SIG-M5 (cell line): ENCODE measurements around the gene KCNN4.
"Not testable (repeated sequence)": the region's sequence is repeated elsewhere in the genome, so short reads cannot be mapped to it uniquely, and the experiment has no call there.

ENCODE experiments used
- DNase-seq: peaks from one replicate; lab custom pipeline; 2025; lab: John Stamatoyannopoulos, UW

KCNN4 gene

DNA sequence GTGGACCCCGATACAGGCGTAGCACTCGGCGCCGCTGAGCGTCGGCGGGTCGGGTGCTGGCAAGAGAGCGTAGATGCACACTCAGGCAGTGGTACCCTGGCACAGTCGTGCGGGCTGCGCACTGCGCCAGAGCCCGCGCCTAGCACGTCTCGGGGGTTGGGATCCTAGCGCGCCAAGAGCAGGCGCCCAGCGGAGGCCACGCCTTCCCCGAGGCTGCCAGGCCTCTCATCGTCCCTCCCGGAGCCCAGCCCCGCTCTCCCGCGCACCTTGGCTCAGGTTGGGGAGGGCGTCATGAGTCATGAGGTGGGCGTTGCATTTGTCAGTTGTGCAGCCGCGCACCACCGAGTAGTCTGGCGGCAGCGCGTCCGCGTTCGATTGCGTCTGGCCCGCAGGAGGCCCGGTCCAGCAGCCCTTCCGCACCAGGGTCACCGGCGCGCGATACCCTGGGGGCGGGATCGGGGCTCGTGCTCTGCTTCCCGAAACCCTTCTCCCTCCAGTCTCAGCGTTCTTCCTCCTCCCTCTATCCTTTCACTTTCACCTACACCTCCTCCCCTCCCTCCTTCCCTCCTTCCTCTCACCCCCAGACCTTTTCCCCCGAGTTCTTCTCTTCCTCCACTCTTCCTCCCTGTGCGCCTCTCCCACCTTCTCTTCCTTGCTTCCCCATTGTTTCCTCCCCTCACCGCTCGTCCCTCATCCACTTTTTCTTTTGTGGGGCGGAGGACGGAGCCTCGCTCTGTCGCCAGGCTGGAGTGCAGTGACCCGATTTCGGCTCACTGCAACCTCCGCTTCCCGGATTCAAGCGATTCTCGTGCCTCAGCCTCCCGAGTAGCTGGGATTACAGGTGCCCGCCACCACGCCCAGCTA is 18.0 kb upstream of the KCNN4 start:
- no peak for DNase-seq

GRCh38 chr19:43798026-43798545 is 17.3 kb upstream of the KCNN4 start:
- no peak for DNase-seq

DNA sequence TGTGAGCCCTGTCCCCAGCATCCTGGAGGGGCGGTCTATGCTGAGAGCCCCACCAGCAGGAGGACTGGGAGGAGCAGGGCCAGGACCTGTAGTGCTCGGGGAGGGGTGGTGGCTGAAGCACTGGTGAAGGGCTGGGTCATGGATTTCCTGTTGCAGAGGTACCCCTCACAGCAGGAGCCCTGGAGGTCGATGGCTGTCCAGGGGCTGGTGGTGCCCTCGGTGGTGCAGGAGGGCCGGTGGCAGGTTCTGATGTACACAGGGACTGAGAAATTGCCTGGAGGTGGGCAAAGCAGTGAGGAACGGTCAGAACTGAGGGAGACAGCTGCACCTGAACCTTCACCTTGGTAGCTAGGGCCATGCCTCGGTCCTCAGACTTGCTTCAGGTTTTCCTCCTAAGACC is 16.8 kb upstream of the KCNN4 start:
- no peak for DNase-seq

- DNase-seq, result no peak
Measured at GRCh38 chr19:43797118-43797517, 16.3 kb upstream of the KCNN4 start.

- DNase-seq, result no peak
Measured at GRCh38 chr19:43790587-43790986, 9.8 kb upstream of the KCNN4 start.

- DNase-seq, result no peak
Measured at GRCh38 chr19:43789029-43789428, 8.3 kb upstream of the KCNN4 start.

DNA sequence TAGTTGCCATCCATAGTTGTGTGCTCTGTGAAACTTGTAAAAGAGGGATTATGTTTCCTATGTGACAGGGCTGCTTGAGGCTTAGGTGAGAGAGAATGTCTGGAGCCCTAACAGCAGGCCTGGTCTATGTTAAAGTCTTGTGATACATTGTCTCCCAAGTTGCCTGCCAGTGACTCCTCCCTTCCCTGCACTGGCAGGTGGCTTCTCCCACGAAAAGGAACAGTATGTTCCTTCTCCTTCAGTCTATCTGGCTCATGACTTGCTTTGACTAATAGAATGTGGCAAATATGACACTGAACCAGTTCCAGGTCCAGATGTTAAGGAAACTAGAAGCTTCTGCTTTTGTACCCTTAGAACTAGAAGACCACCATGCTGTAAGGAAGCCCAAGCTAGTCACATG is 5.9 kb upstream of the KCNN4 start:
- DNase-seq, result no peak

DNA sequence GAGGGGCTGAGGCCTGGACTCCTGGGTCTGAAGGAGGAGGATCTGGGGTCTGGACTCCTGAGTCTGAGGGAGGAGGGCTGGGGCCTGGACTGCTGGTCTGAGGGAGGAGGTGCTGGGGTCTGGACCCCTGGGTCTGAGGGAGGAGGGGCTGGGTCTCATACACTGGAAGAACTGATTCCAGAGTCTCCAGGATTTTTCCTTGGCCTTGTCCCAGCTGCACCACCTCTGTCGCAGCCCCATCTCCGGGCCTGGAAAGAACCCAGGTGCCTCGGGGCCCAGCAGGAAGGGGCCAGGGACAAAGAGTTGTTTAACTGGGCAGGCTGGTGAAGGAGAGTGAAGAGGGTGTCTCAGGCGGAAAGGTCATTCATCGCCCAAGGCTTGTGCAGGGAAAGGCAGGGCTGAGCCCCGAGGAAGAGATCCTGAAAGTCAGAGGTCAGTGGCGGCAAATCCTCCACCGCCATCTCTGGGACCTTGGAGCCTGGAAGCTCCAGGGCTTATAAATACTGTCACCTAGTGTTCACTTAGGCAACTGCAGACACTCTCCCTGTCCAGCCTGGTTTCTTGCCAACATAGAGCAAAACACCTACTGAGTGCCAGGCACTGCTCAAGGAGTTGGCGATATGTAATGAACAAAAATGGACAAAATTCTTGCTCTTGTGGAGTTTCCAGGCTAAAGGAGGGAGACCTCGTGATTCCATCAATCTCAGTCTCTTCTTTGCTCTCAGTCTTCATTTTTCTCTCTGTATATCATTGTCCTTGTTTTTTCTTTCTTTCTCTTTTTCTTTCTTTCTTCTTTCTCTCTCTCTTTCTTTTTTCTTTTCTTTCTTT is 4.4 kb upstream of the KCNN4 start:
- no peak for DNase-seq

DNA sequence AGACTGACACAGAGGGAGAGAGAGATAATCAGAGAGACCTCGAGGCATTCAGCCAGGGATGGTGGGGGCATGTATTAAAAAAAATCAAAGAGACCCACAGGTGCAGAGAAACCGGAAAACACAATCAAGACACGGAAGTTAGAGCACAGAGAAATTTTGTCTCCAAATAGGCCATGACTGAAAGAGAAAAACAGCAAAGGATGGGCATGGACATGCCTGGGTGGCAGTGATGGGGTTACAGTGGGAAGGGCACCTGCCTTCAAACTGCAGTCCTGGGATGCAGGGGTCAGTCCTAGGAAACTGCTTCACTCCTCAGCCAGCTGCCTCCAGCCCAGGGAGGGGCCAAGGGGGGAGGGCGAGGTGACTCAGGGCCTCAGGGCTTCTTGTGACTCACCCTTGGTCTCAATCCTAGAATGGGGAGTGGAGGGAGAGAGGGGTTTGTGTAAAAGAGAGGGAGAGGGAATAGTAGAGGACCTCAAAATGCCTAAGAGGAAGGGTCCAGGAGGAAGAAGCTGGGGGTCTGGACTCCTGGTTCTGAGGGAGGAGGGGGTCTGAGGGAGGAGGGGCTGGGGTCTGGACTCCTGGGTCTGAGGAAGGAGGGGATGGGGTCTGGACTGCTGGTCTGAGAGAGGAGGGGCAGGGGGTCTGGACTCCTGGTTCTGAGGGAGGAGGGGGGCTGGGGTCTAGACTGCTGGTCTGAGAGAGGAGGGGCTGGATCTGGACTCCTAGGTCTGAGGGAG is 3.6 kb upstream of the KCNN4 start:
- DNase-seq, result no peak

DNA sequence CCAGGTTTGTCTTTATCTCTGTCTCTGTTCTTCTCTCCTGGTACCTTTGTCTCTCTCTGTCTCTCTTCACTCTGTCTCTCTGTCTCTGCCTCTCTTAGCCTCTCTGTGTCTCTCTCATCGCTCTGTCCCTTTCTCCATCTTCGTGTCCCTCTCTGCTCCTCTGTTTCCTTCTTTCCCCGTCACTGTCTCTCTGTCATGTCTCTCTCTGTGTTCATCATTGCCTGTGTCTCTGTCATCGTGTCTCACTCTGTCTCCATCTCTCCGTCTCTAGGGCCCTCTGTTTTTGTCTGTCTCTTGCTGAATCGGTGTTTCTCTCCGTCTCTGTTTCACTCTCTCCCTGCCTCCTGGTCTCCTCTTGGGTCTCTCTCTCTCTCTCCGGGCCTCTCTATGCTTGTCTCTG is 2.9 kb upstream of the KCNN4 start:
- no peak for DNase-seq

DNA sequence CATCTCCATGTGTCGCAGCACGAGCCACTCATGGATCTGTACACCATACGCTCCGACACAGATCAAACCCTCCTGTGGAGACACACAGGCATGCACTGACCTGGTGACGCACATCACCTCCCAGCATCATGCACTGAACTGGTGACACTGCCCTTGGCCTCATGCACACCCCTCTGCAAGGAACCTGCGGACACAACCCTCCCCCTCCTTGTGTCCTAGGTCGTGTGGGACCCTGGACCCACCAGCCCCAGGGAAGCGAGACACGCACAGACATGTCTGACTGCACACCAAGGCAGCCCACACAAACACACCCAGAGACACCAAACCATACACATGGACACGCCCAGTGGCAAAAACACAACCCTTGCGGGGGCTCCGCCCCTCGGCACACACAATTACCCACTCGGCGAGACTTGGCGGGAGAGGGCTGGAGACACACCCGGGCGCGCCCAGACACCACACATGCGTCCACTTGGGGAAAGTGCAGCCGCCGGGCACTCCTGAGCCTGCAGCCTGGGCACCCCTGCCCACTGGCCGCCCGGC is 2.0 kb upstream of the KCNN4 start:
- no peak for DNase-seq

- no peak for DNase-seq
Measured at GRCh38 chr19:43782311-43782660, 1.5 kb upstream of the KCNN4 start.

DNA sequence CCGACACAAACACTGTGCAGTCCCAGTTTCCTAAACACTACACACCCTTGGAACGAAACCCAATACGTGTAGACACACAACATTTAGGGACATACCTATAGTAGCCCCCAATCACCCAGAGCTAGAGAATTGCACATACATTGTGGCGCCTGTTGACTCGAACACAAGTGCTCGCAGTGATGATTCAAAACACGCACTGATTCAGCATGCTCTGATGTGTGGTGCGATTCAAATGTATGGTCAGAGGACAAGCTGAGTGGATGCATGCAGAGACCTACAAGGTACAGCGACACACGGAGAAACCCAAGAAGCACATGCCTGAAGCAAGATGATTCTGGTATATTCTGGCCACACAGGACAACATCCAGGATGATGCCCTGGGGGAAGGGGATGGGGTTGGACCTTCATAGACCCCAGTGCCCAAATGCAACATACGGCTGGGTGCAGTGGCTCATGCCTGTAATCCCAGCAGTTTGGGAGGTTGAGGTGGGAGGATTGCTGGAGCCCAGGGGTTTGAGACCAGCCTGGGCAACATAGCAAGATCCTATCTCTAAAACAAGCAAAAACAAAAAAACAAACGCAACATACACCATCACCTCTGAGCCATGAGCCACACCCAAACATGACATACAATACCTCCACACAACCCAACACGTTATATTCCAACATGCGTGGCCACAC is 997 bp upstream of the KCNN4 start:
- DNase-seq, result no peak

GRCh38 chr19:43779820-43780219 is 953 bp downstream of the KCNN4 start:
- DNase-seq, result no peak

DNA sequence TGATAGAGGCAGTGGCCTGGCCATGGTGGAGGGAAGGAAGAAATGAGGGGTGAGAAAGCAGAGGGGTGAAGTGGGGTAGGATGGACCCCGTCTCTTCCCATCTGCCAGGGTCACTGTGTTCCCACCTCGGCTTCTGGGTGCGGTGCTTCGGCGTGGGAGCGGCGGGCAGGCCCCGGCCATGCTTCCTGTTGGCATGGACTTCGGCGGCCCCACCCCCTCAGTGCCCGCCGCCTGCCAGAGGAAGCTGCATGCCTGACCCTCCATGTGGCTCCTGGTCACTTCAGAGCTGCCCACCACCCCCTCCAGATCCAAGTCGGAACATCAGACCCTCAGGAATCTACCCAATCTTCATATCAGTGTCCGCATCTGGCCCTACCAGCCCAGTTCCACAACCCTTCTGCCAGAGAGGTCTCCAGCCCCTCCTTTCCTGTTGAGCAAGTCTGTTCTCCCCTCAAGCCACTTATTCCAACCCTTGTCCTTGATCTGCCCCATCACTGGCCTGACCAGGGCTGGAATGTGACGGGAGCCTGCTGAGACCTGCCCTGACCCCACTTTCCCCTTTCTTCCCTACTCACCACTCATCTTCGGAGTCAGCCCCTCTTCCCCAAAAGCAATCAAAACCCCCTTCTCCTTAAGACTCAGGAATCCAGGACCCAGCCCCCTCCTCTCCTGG is 1.5 kb downstream of the KCNN4 start:
- no peak for DNase-seq

DNA sequence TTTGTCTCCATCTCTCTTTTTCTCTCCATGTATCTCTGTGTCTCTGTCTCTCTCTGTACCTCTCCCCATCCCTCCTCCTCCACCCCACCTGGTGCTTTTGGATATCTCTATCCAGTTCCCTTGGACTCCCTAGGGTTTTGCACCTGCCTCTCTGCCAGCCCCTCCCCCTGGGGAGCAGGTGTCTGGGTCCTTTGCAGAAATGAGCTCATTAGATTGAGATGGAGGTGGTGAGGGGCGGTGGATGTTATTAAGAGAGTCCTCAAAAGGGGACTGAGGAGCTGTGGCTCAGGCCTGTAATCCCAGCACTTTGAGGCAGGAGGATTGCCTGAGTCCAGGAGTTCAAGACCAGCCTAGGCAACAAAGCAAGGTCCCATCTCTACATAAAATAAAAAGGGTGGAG is 2.1 kb downstream of the KCNN4 start:
- DNase-seq, result no peak

GRCh38 chr19:43777163-43777695 is 3.5 kb downstream of the KCNN4 start:
- peak; percentile 51 for DNase-seq

GRCh38 chr19:43776286-43776685 is 4.5 kb downstream of the KCNN4 start:
- DNase-seq, result no peak

DNA sequence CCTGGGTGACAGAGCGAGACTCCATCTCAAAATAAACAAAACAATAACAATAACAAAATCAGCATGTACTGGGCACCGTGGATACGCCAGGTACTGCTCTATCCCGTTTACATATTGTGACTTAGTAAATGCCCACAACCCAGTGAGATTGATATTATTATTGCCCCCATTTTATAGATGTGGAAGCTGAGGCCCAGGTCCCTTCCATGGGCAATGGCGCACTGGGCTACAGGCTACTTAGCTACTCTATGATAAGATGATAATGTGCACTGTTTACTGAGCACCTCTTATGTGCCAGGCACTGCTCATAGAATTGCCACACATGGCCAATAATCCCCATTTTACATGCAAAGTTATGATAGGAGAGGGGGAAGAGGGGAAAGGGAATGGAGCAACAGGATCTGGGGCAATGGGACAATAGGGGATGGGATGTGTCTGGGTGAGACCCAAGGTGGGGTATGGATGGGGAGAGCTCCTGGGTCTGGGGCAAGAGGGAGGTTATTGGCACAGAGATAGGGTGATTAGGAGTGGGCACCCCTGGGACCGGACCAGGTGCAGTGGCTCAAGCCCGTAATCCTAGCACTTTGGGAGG is 5.4 kb downstream of the KCNN4 start:
- no peak for DNase-seq

- DNase-seq, result not testable (repeated sequence)
Measured at GRCh38 chr19:43774940-43775258, 5.9 kb downstream of the KCNN4 start.
